ENCODE results near the gene DOK3. TPM values are rescaled to one million over a fixed set of nuclear protein-coding genes. Genes with fewer than 3 reads are reported as not detected.

Gene DOK3
- total RNA-seq, 1 experiment from 2014 or later: 8.0 TPM

- H3K9me3 ChIP-seq (ENCODE audit: control insufficient read depth in 1 of 2, insufficient read depth in 1 of 2, low read depth in 1 of 2, low read length in 2 of 2): no peaks in the 10 kb centered on the region
- no peak for ATAC-seq
- CTCF ChIA-PET: no interaction called here
- TF ChIP-seq SIN3A (IDR thresholded peaks at IDR 0.05; ENCODE audit: low read depth) (no peak), ZFX (IDR thresholded peaks at IDR 0.05) (no peak), TCF7L2 (IDR thresholded peaks at IDR 0.05; ENCODE audit: borderline replicate concordance, extremely low read depth, insufficient read depth, insufficient read length) (no peak), CTCF (IDR thresholded peaks at IDR 0.05 in 2 of 3, conservative IDR thresholded peaks at IDR 0.05 in 1 of 3; ENCODE audit: borderline replicate concordance in 1 of 3, insufficient read depth in 1 of 3, low read depth in 2 of 3, low read length in 2 of 3) (no peak), ELF1 (IDR thresholded peaks at IDR 0.05; ENCODE audit: borderline replicate concordance, low read depth) (no peak), POLR2A (IDR thresholded peaks at IDR 0.05; ENCODE audit: borderline replicate concordance, extremely low read depth, insufficient read depth, insufficient read length) (no peak)
- POLR2A ChIA-PET: no interaction called here
- intact Hi-C loops (cut with micrococcal nuclease): no loop called here
- no peak overlapping the region for H3K9ac ChIP-seq (ENCODE audit: low read length)
- H3K36me3 ChIP-seq (ENCODE audit: control insufficient read depth in 1 of 2, insufficient read depth in 2 of 2, low read length in 2 of 2): peaks cover 0 to 4% of the 10 kb centered on the region in 2 experiments; a peak in 1 of 4 replicates
- H3K4me3 ChIP-seq (replicated peaks in 1 of 2; ENCODE audit: low read depth in 1 of 2, low read length in 2 of 2): no peak overlapping the region
- no peak overlapping the region for H3K27ac ChIP-seq (ENCODE audit: low read depth, low read length)
- H3K79me2 ChIP-seq (ENCODE audit: insufficient read depth, low read length): peaks cover 74% of the 10 kb centered on the region
- H2AFZ ChIP-seq (ENCODE audit: low read depth, low read length, poor library complexity, severe bottlenecking): no peak overlapping the region
- H3K27me3 ChIP-seq (ENCODE audit: insufficient read depth, low read length): no peaks in the 10 kb centered on the region
- H3K4me2 ChIP-seq (ENCODE audit: low read length): no peak overlapping the region
- no peaks in the 10 kb centered on the region for H4K20me1 ChIP-seq (ENCODE audit: insufficient read depth)
- BruUV-seq (replicated peaks): no TSS peak
- H3K4me1 ChIP-seq (ENCODE audit: control insufficient read depth in 1 of 2, insufficient read depth in 2 of 2, low read length in 2 of 2): peaks cover under 1 to 7% of the 10 kb centered on the region in 2 experiments; a peak in 3 of 4 replicates
- RAD21 ChIA-PET (ENCODE audit: low non-redundant PET in 1 of 2, low total read pairs in 2 of 2, uncharacterized antibody in 2 of 2, unreplicated experiment in 2 of 2): no interaction called here
- H3K9me2 ChIP-seq (ENCODE audit: insufficient read depth): no peaks in the 10 kb centered on the region
- DNase-seq (ENCODE audit: low read depth, low spot score): no peak
Observed at GRCh38 chr5:177547736-177548135, 38.1 kb upstream of the DOK3 start.

GRCh38 chr5:177546258-177546741 is 36.7 kb upstream of the DOK3 start:
- ChIA-PET RAD21 (ENCODE audit: low non-redundant PET in 1 of 2, low total read pairs in 2 of 2, uncharacterized antibody in 2 of 2, unreplicated experiment in 2 of 2) (no interaction called here), POLR2A (interaction anchor here (1.2 kb wide), 1 partner anchor 10 kb away, joined by 3 read pairs; no protein-coding TSS in a partner anchor), CTCF (no interaction called here)
- Histone ChIP-seq H3K27ac (ENCODE audit: low read depth, low read length) (0 out of 2 replicates have a peak overlapping the region, but pooled peaks have one; percentile 4), H3K36me3 (ENCODE audit: control insufficient read depth in 1 of 2, insufficient read depth in 2 of 2, low read length in 2 of 2) (no peaks in the 10 kb centered on the region; a peak in 1 of 4 replicates), H3K9me2 (ENCODE audit: insufficient read depth) (no peaks in the 10 kb centered on the region), H3K9ac (ENCODE audit: low read length) (no peak overlapping the region), H3K79me2 (ENCODE audit: insufficient read depth, low read length) (peaks cover 71% of the 10 kb centered on the region), H4K20me1 (ENCODE audit: insufficient read depth) (peaks cover 4% of the 10 kb centered on the region; the same call in 1 of the 2 replicates), H3K4me1 (ENCODE audit: control insufficient read depth in 1 of 2, insufficient read depth in 2 of 2, low read length in 2 of 2) (0 out of 4 replicates have a peak, but pooled peaks cover 0 to 6% of the 10 kb centered on the region in 2 experiments), H3K4me2 (ENCODE audit: low read length) (no peak overlapping the region), H3K4me3 (replicated peaks in 1 of 2; ENCODE audit: low read depth in 1 of 2, low read length in 2 of 2) (no peak overlapping the region), H3K27me3 (ENCODE audit: insufficient read depth, low read length) (no peaks in the 10 kb centered on the region), H2AFZ (ENCODE audit: low read depth, low read length, poor library complexity, severe bottlenecking) (no peak overlapping the region), H3K9me3 (ENCODE audit: control insufficient read depth in 1 of 2, insufficient read depth in 1 of 2, low read depth in 1 of 2, low read length in 2 of 2) (no peaks in the 10 kb centered on the region)
- ATAC-seq (peak; percentile 49; the same call in 1 of the 2 replicates), DNase-seq (ENCODE audit: low read depth, low spot score) (no peak)
- intact Hi-C loops (cut with micrococcal nuclease): no loop called here
- TF ChIP-seq JUND (IDR thresholded peaks at IDR 0.05) (no peak), CEBPB (IDR thresholded peaks at IDR 0.05; ENCODE audit: low read depth) (peak; percentile 44; the same call in 1 of the 2 replicates), MAX (IDR thresholded peaks at IDR 0.05) (no peak), SIN3A (IDR thresholded peaks at IDR 0.05; ENCODE audit: low read depth) (no peak), REST (IDR thresholded peaks at IDR 0.05; ENCODE audit: low read depth) (no peak), ZNF274 (IDR thresholded peaks at IDR 0.05; ENCODE audit: low read depth, low read length) (no peak), RAD21 (IDR thresholded peaks at IDR 0.05; ENCODE audit: low read depth) (no peak)
- no TSS peak for BruUV-seq (replicated peaks)
